Lung (tissue), 12 donors: ENCODE results near the gene GPR39. TPM values are rescaled to one million over a fixed set of nuclear protein-coding genes. Genes with fewer than 3 reads are reported as not detected.
A peak's percentile ranks its signal among the peaks of the same experiment; 100 is the strongest.

Source experiments
- ATAC-seq: fragments of 200-7000 bp; cut with Tn5 transposase; one replicate; pipeline ENCODE4 v1.9.1; 2020; ENCODE audit warnings: moderate number of reproducible peaks; ENCODE audit not compliant: insufficient read depth, low FRiP score
- DNase-seq, 3 donors: peaks; one replicate each; pipeline ENCODE4 v3.0.0-alpha.2; 2013 to 2017
- H3K27ac ChIP-seq, 2 donors: one replicate each; pipeline ENCODE4 v1.5.1; 2013; ENCODE audit warnings: mild to moderate bottlenecking in 2 of 2, moderate library complexity in 2 of 2, control low read depth in 1 of 2, inconsistent platforms in 1 of 2, low read depth in 1 of 2, low read length in 1 of 2
- H3K27me3 ChIP-seq, 3 donors: one replicate each; pipeline ENCODE4 v1.5.1; 2013; ENCODE audit warnings: low read length in 2 of 3; ENCODE audit not compliant: control insufficient read depth in 3 of 3, insufficient read depth in 3 of 3
- H3K36me3 ChIP-seq, 4 donors: one replicate each; pipeline ENCODE4 v1.5.1; 2013; ENCODE audit warnings: low read length in 4 of 4, mild to moderate bottlenecking in 1 of 4, moderate library complexity in 1 of 4; ENCODE audit not compliant: control insufficient read depth in 4 of 4, insufficient read depth in 4 of 4
- H3K4me1 ChIP-seq, 5 donors: one replicate each; pipeline ENCODE4 v1.5.1; 2013; ENCODE audit warnings: low read length in 5 of 5, mild to moderate bottlenecking in 2 of 5, moderate library complexity in 1 of 5; ENCODE audit not compliant: control insufficient read depth in 5 of 5, insufficient read depth in 5 of 5
- H3K4me3 ChIP-seq: one replicate; pipeline ENCODE4 v1.5.1; 2013; ENCODE audit warnings: mild to moderate bottlenecking, control low read depth, moderate library complexity
- H3K9ac ChIP-seq, 2 donors: one replicate each; pipeline ENCODE4 v1.5.1; 2013; ENCODE audit warnings: low read length in 2 of 2, control low read depth in 1 of 2; ENCODE audit not compliant: insufficient read depth in 1 of 2
- H3K9me3 ChIP-seq, 4 donors: one replicate each; pipeline ENCODE4 v1.5.1; 2013; ENCODE audit warnings: low read length in 3 of 4, mild to moderate bottlenecking in 1 of 4, moderate library complexity in 1 of 4; ENCODE audit not compliant: control insufficient read depth in 4 of 4, insufficient read depth in 3 of 4
- CTCF ChIP-seq: IDR thresholded peaks from 2 replicates; pipeline ENCODE4 v1.5.1; 2012; ENCODE audit warnings: mild to moderate bottlenecking; ENCODE audit errors: control extremely low read depth, extremely low read depth
- WGBS, 2 donors: extraction: QIAGEN DNeasy Blood & Tissue Kit; methylation state at CpG; one replicate each; pipeline ENCODE4 v1.1.7; 2013; 5-methylcytosine and 5-hydroxymethylcytosine counted together
- polyA plus RNA-seq, 2 donors: library from polyadenylated mRNA; stranded (reverse); fragments of 200-250 nt; gene quantifications; one replicate each; pipeline ENCODE4 v1.2.1, GENCODE V29; 2013
- total RNA-seq, 2 donors: library from RNA; depleted of rRNA in 1 of 2; stranded (reverse); fragments of >200 nt in 1 of 2; gene quantifications; one replicate each; pipeline ENCODE4 v1.2.1, GENCODE V29; 2014 to 2021
- donor health status: control.
- donor health status: control.
- donor health status: Bipolar disorder and iron deficiency.
- donor health status: healthy.
- donor health status: DM: yes; HTN: yes; CAD: no.

The GPR39 gene
- total and polyA plus RNA-seq, 4 donors: 5.8 to 15.3 (median 11.1) TPM

DNA sequence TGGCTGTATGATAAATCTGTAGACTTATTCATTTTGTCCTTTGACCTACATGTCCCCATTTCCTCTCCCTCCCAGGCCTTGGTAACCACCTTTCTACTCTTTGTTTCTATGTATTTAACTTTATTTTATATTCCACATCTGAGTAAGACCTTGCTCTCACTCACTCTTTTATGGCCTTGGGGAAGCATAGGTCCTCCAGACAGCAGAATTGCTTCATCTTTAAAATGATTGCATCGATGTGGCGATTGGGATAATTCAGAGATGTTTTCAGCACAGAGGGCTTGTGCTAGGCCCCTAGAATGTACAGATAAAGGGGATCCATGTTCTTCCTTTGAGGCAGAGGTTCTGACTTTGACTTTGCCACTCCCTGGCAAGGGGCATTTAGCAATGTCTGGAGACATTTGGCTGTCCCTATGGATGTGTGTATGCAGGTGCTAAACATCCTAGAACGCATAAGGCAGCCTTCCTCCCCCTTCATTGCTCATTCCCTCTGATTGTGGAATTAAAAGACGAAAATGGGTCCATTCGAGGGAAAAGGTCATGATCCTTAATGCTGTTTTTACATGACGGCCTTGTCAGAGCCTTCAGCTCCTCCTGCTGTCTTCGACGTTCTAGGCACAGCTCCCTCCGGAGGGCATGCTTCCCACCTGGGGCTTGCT is 1.2 kb upstream of the GPR39 start:
- Histone ChIP-seq H3K27me3 (peaks cover 0 to 7% (median 0%) of the 10 kb centered on the region in 3 donors), H3K27ac (peak overlapping the region in 1 of 2 donors; percentile 90), H3K9ac (no peak overlapping the region), H3K9me3 (no peaks in the 10 kb centered on the region), H3K36me3 (no peaks in the 10 kb centered on the region), H3K4me1 (peaks cover 0 to 11% (median 0%) of the 10 kb centered on the region in 5 donors), H3K4me3 (no peak overlapping the region)
- no peak for TF ChIP-seq CTCF
- peak in 1 of 3 donors; percentile 11 for DNase-seq
- no peak for ATAC-seq
- 46 to 58% methylated on average over 9 of the region's 9 CpGs for WGBS, 2 donors

DNA sequence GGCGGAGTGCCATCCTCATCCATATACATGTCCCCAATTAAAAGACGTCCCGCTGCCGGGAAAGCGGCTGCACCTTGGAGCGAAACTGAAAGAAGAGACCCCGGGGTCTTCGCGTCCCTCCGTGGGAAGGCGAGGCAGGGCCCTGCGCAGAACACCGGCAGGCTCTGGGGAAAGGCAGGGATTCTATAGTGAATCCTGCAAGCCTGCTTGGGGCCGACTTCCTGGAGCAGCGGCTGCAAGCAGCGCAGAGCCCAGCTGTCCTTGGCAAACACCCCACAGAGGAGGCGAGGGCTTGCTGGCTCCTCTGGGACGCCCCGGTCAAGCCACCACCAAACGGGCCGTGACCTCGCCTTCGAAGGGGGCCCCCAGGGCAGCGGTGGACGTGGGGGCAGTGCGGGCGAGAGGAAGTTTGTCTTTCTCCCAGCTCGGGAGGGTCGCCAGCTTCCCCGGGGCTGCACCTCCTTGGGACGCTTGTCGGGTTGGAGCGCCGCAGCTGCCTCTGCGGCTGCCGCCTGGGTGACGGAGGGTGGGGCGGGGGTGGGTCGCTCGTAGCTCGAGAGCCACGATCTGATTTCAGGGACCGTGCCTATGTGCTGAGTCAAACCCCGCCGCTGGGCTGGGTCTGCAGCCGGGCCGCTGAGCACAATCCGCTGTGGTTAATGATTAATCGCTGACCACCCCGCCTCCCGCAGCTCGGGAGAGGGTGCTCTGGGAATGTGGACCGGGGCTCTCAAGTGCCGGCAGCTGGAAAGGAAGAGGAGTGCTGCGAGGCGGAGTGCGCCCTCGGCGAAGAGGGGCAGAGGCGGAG is 486 bp upstream of the GPR39 start:
- Histone ChIP-seq H3K9me3 (no peaks in the 10 kb centered on the region), H3K4me3 (peak overlapping the region; percentile 38), H3K27me3 (peaks cover 0 to 7% (median 0%) of the 10 kb centered on the region in 3 donors), H3K27ac (peak overlapping the region in 1 of 2 donors; percentile 90), H3K4me1 (peaks cover 0 to 11% (median 0%) of the 10 kb centered on the region in 5 donors), H3K36me3 (no peaks in the 10 kb centered on the region), H3K9ac (no peak overlapping the region)
- 4 to 5% methylated on average over 60 of the region's 60 CpGs for WGBS, 2 donors
- peak; percentile 90 for ATAC-seq
- peak; percentile 81 to 92 (median 89) for DNase-seq
- TF ChIP-seq CTCF: no peak

DNA sequence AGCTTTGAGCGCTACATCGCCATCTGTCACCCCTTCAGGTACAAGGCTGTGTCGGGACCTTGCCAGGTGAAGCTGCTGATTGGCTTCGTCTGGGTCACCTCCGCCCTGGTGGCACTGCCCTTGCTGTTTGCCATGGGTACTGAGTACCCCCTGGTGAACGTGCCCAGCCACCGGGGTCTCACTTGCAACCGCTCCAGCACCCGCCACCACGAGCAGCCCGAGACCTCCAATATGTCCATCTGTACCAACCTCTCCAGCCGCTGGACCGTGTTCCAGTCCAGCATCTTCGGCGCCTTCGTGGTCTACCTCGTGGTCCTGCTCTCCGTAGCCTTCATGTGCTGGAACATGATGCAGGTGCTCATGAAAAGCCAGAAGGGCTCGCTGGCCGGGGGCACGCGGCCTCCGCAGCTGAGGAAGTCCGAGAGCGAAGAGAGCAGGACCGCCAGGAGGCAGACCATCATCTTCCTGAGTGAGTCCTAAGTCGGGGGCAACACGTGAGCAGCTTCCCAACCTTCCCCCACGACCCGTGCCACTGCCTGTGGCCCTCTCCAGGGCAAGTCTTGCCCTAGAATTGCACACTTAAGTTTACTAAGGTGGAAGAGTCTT is 928 bp downstream of the GPR39 start:
- peaks cover 0 to 11% (median 0%) of the 10 kb centered on the region in 5 donors for H3K4me1 ChIP-seq
- no peak for TF ChIP-seq CTCF
- DNase-seq (no peak), ATAC-seq (no peak)
- 93 to 95% methylated on average over 30 of the region's 30 CpGs for WGBS, 2 donors
- H3K27me3 ChIP-seq: peaks cover 0 to 7% (median 0%) of the 10 kb centered on the region in 3 donors
- peak overlapping the region in 1 of 2 donors; percentile 13 for H3K27ac ChIP-seq
- H3K4me3 ChIP-seq: no peak overlapping the region
- no peaks in the 10 kb centered on the region for H3K9me3 ChIP-seq
- no peaks in the 10 kb centered on the region for H3K36me3 ChIP-seq
- H3K9ac ChIP-seq: no peak overlapping the region
